K562 (cell line): Measurements from ENCODE around the gene AFF3.

ENCODE experiments used
- GABPB1 ChIP-seq: sonication (generic); formaldehyde crosslinking; IDR thresholded peaks from 2 replicates; pipeline ENCODE4 v1.8.0; 2022; ENCODE audit warnings: mild to moderate bottlenecking, missing genetic modification reagents
- TF ChIP-seq, protein P1 (sequence below), 3 experiments: IDR thresholded peaks in 2 of 3; conservative IDR thresholded peaks in 1 of 3; 2 replicates each; pipeline ENCODE4 v1.5.1; 2011 to 2012; ENCODE audit warnings: low read length in 3 of 3, mild to moderate bottlenecking in 3 of 3, control low read depth in 2 of 3, improper control_type of control experiment in 1 of 3, inconsistent platforms in 1 of 3, low read depth in 1 of 3, mixed read lengths in 1 of 3, moderate library complexity in 1 of 3; ENCODE audit not compliant: insufficient read depth in 2 of 3

DNA sequence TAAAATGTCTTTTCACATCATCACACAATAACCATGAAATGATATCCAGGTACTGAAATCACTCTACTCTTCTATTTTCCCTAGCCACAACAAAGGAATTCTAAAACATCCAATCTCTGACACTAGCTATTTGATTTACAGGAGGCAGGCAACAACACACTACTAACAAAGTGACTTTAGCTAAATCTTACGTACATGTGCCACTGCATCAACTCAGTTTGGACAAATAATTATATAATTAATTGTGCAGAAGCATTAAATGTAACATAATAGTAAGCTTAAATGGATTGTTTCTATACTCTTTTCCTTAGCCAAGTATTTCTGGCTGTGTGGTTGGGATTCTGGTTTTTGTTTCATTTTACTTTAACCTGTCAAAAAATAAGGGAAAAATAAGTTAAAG is 192.4 kb downstream of the AFF3 start:
- no peak for TF ChIP-seq GABPB1
- TF ChIP-seq, protein P1, sequence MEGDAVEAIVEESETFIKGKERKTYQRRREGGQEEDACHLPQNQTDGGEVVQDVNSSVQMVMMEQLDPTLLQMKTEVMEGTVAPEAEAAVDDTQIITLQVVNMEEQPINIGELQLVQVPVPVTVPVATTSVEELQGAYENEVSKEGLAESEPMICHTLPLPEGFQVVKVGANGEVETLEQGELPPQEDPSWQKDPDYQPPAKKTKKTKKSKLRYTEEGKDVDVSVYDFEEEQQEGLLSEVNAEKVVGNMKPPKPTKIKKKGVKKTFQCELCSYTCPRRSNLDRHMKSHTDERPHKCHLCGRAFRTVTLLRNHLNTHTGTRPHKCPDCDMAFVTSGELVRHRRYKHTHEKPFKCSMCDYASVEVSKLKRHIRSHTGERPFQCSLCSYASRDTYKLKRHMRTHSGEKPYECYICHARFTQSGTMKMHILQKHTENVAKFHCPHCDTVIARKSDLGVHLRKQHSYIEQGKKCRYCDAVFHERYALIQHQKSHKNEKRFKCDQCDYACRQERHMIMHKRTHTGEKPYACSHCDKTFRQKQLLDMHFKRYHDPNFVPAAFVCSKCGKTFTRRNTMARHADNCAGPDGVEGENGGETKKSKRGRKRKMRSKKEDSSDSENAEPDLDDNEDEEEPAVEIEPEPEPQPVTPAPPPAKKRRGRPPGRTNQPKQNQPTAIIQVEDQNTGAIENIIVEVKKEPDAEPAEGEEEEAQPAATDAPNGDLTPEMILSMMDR (IDR thresholded peaks at IDR 0.05 in 2 of 3, conservative IDR thresholded peaks at IDR 0.05 in 1 of 3; ENCODE audit: insufficient read depth in 2 of 3, low read depth in 1 of 3, low read length in 3 of 3) = no peak
